HUDEP-2 (cell line): ENCODE data around the gene MDFIC.

Experiments
- DNase-seq, 76 experiments: peaks; one replicate each; lab custom pipeline; 2025; ENCODE audit not compliant: unreplicated experiment in 76 of 76; lab: John Stamatoyannopoulos, UW

Gene MDFIC

GRCh38 chr7:115032715-115033703 is 111.1 kb downstream of the MDFIC start:
- no peak for DNase-seq

GRCh38 chr7:115033917-115034459 is 112.1 kb downstream of the MDFIC start:
- DNase-seq: no peak

DNA sequence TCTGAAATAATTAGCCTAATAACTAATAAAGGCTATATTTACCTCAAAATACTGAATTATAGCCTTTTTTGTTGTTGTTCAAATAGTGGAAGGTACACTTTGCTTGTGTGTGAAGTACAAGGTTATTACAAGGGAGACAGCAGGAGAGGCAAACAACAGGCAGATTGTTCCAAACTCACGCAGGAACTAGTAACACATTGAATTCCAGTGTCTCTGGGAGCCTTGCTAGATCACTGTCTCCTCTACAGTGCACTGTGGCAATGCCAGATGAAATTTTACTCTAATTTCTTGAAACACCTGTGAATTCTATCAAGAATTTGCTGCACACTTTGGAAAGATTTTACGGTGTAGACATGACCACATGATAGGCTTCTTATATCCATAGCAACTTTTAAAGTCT is 112.6 kb downstream of the MDFIC start:
- DNase-seq: no peak

- no peak for DNase-seq
Measured at GRCh38 chr7:115037128-115037802, 115.4 kb downstream of the MDFIC start.

DNA sequence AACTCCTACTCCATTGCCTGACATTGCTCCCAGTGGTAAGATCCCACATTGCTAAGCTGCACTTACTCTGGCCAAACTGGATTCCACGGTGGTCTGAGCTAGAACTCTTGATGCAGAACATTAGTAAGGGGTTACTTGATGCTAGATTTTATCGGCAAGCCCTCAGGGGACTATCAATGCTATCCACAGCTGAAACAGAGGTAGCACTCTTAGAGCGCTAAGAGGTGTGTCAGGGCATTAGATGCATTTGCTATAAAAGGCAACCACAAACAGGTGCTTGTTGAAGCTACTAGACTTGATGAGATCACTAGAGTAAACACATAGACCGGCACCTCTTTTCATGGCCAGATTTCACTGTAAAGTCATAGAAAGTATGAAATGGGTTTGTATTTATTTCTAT is 116.3 kb downstream of the MDFIC start:
- no peak for DNase-seq

DNA sequence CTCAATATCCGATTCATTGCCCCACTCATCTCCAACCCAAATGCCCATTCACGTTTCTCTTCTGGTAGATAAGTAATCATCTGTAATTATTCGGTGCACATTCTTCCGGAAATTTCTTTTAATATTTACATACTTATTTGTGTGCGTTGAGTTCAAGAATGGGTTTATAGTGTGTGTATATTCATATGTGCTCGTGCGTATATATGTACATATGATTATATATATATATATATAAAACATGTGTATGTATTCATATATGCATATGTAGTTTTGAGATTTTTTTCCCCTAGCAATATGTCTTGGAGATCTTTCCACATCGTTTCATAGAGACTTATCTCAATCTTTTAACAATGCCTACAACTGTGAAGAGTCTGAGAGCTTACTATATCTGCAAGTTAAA is 118.2 kb downstream of the MDFIC start:
- DNase-seq: no peak

DNA sequence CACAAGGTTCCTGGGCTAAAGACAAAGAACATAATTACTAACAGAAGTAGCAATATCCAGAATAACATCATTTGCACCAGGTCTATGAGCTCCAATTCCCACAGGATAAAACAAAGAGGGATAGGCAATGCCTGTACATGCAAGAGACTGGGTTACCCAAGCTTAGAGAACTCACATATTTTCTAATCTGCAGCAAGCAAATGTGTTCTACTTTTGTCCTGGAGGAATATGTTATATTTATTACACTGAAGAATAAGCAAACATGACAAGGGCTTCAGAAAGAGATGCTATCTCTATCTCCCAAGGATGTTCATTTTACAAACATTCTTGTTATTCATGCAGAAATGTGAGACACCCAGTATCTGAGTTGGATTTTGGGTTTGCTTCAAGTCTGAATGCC is 118.6 kb downstream of the MDFIC start:
- DNase-seq: no peak

GRCh38 chr7:115042596-115042995 is 120.7 kb downstream of the MDFIC start:
- DNase-seq: no peak

GRCh38 chr7:115043605-115044004 is 121.7 kb downstream of the MDFIC start:
- DNase-seq: no peak

GRCh38 chr7:115044224-115044623 is 122.3 kb downstream of the MDFIC start:
- DNase-seq: no peak

DNA sequence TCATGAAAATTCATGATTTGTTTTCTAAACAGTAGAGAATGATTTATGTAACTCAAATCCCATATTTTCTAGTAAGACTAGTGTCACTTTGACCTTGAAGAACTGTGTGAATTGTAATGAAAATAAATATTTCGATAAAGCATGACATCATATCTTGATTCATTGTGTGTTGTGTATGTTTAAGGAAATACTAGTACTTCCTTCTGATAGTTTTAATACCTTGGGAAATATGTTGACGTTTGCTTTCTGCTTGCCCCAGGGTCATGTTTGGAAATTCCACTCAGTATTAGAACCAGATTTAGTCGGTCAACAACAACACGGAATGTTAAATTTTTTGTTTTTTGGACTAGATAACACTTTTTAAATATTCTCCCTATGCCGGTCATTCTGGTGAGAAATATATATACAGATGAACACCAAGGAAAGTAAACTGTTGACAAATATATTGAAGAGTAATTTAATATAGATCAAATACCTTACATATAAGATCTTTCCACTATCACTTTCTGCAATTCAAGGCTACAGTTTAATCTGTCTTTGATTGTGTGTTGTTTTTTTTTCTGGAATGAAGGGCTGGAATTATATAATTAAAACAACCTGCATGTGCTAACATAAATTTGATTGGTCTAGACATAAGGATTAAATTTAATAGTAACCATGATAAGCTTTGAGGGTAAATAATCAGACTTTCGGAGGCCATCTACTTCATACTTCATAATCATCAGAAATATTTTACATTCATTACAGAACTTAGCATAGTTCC is 126.2 kb downstream of the MDFIC start:
- DNase-seq: no peak

- DNase-seq: no peak
Measured at GRCh38 chr7:115052706-115053105, 130.8 kb downstream of the MDFIC start.

DNA sequence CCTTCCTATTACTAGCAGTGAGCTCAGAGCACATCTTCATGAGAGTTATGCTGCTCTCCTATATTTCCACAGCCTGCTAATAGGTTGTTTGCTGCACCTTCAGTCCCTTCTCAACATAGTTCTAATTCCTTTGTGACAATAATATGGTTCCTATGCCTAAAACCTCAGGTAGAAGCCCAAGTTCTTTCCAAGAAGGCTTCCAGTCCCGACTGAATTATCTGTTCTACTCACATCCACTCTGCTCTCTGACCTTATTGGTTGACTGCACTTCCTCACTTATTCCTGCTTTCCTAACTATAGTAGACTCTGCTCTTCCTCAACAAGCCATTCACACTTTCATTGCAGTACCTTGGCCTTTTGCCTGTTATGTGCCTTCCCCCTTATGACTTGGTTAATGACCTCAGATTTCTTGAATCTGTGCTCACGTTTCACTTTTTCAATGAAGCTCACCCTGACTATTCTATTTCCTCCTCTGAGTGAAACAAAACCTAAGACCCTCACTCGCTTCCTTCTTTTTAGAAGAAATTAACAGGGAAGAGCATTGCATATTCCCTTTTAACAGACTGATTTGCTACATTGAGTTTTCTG is 132.7 kb downstream of the MDFIC start:
- DNase-seq: no peak

DNA sequence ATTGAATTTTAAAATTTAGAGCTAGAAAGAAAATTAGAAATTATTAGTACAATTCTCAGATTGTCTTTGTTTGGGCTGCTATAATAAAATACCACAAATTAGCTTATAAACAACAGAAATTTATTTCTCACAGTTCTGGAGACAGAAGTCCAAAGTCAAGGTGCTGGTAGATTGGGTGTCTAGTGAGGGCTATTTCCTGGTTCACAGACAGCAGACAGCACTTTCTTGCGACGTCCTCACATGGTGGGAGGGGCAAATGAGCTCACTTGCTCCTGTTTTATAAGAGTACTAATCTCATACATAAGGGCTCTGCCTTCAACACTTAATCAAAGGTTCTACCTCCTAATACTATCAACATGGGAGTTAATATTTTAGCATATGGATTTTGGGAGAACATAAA is 134.1 kb downstream of the MDFIC start:
- DNase-seq: no peak

DNA sequence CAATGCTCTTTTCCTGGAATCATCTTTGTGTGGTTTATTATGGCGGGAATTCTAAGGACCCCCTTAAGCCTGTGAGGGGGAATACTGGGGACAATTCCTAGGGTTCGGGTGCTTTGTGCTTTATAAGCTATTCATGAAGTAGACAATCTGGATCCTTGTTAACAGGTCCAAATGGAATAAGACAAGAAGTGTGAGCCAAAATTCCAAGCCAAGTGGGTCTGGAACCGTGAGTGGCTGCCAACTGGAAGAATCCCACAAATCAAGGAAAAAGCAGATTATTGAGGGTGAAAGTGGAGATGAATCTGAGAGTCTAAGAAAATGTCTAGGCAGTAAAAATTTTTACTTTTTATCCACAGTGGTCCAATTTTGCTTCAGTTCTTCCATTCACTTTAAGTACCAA is 136.8 kb downstream of the MDFIC start:
- DNase-seq: no peak

DNA sequence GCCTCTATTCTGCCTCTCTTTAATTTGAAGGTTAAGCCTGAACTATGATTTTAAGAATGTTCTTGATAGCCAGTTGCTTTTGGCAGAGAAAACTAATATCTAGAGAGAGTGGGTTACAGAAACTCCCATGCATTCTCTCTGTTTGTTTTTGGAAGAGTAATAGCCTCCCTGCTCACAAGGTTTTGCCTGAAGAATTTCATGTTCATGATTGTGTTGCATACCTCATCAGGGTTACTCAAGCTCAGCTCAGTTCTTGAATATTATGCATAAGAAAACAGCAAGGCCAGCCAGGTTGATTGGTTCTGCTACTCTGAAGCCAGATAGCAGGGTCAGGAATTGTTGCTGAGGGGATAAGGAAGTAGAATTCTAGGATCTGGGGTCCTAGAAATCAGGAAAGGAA is 137.4 kb downstream of the MDFIC start:
- no peak for DNase-seq

- no peak for DNase-seq
Measured at GRCh38 chr7:115060095-115060870, 138.4 kb downstream of the MDFIC start.

- DNase-seq: no peak
Measured at GRCh38 chr7:115066050-115066449, 144.2 kb downstream of the MDFIC start.

DNA sequence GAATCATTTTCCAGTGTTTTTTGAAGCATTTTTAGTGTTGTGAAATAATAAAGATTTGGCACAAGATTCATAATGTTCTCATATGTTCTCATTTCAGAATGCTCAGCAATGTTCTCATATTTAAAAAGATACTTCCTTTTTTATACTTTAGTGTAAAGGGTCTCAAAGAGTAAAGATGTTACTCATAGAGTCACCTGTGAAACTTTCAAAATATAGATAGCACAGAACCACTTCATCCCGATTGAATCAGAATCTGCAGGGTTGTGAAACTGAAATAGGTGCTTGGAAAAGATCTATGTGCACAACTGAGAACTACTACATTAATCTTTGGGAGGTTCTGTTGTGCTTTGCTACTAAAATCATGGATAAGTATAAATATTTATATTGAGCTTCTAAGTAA is 144.7 kb downstream of the MDFIC start:
- DNase-seq: no peak

DNA sequence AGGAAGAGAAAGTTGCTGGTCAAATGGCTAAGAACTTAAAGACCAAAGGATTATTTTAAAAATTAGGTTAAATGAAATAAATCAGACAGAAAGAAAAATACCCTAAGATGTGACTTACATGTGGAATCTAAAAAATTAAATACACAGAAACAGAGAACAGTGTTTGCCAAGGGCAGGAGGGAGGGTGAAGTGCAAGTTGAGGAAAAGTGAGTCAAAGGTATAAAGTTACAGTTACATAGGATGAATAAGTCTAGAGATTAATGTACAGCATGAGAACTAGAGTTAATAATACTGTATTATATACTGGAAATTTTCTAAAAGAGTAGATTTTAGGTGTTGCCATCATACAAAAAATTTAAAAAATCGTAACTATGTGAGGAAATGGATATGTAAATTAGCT is 146.3 kb downstream of the MDFIC start:
- DNase-seq: no peak
